ENCODE results near the gene ANK3. TPM values are rescaled to one million over a fixed set of nuclear protein-coding genes. Genes with fewer than 3 reads are reported as not detected.

The ANK3 gene
- total RNA-seq, 6 experiments from 2014 or later, result not detected

DNA sequence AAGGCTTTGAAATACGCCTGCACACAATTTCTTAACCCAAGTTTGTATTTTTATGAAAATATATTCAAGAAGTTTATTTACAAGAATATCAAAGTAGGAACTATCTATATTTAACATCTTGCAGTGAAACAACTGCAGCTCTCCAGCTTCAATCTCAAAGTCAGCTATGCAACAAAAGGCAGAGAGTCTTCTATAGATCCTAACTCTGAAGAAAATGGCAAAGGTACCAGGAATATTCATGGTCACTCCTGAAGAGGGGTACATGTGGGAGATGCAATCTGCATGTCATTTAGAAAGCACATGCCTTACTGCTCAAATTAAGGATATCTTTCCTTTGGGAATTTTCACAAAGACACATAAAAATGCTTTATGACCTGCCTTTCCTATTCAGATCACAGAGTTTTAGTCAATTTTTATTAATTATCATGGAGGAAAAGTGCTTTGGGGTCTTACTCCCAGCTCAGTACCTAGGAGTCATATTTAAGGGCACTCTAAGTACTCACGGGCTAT lies 1.5 kb downstream of the ANK3 start:
- Mint-ChIP-seq H3K27ac (no peak overlapping the region), H3K9me3 (no peaks in the 10 kb centered on the region), H3K36me3 (ENCODE audit: low read depth) (no peaks in the 10 kb centered on the region), H3K27me3 (ENCODE audit: insufficient read depth) (no peaks in the 10 kb centered on the region), H3K4me1 (ENCODE audit: low read depth) (peaks cover 52% of the 10 kb centered on the region), H3K4me3 (no peak overlapping the region)
- TF ChIP-seq CTCF (IDR thresholded peaks at IDR 0.05), result no peak
- DNase-seq, result no peak

GRCh38 chr10:60387531-60387930 lies 2.1 kb downstream of the ANK3 start:
- H3K4me1 Mint-ChIP-seq (ENCODE audit: low read depth), result peaks cover 56% of the 10 kb centered on the region
- H3K4me3 Mint-ChIP-seq, result no peak overlapping the region
- no peak for TF ChIP-seq CTCF (IDR thresholded peaks at IDR 0.05)
- H3K27ac Mint-ChIP-seq, result no peak overlapping the region
- H3K9me3 Mint-ChIP-seq, result no peaks in the 10 kb centered on the region
- no peaks in the 10 kb centered on the region for H3K36me3 Mint-ChIP-seq (ENCODE audit: low read depth)
- no peaks in the 10 kb centered on the region for H3K27me3 Mint-ChIP-seq (ENCODE audit: insufficient read depth)
- no peak for DNase-seq

GRCh38 chr10:60385399-60385738 lies 4.3 kb downstream of the ANK3 start:
- Mint-ChIP-seq H3K4me3 (peak overlapping the region; percentile 66), H3K9me3 (no peaks in the 10 kb centered on the region)

DNA sequence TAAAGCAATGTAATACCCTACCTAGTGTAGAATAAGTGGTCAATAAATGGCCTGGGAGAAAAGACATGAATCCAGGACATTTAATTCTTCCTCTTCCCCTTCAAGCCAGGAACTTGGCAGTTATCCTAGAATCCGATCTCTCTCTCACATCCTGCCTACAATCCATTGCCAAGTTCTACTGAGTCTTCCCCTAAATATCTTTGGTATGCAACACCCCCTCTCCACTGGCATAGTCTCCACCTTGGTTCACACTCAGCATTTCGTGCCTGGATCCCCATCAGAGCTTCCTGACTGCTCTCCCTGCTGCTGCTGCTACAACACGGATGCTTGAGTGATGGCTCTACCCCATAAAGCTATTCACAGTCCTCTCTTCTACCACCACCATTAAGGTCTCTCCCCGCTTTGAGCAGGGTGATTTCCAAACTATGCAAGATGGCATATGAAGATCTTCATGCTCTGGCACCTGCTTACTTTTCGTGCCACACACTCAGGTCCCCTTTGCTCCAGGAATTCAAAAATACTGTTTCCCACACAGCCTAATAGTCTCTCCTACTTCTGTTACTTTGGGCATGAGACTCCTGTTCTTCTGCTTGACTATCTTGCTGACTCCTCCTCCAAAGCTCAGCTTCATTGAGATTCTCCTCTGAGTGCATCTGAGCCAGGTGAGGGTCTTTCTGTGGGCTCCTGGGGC lies 4.8 kb downstream of the ANK3 start:
- no peaks in the 10 kb centered on the region for H3K36me3 Mint-ChIP-seq (ENCODE audit: low read depth)
- no peak for TF ChIP-seq CTCF (IDR thresholded peaks at IDR 0.05)
- no peaks in the 10 kb centered on the region for H3K27me3 Mint-ChIP-seq (ENCODE audit: insufficient read depth)
- H3K27ac Mint-ChIP-seq, result peak overlapping the region; percentile 78
- H3K9me3 Mint-ChIP-seq, result no peaks in the 10 kb centered on the region
- H3K4me1 Mint-ChIP-seq (ENCODE audit: low read depth), result peaks cover 48% of the 10 kb centered on the region
- H3K4me3 Mint-ChIP-seq, result peak overlapping the region; percentile 66
- DNase-seq, result peak; percentile 96

More at GRCh38 chr10:60385399-60385738, 4.3 kb downstream of the ANK3 start:
- TF ChIP-seq CTCF (IDR thresholded peaks at IDR 0.05), result no peak
- Mint-ChIP-seq H3K4me1 (ENCODE audit: low read depth) (peaks cover 53% of the 10 kb centered on the region), H3K27ac (peak overlapping the region; percentile 78), H3K36me3 (ENCODE audit: low read depth) (no peaks in the 10 kb centered on the region), H3K27me3 (ENCODE audit: insufficient read depth) (no peaks in the 10 kb centered on the region)
- DNase-seq, result no peak

DNA sequence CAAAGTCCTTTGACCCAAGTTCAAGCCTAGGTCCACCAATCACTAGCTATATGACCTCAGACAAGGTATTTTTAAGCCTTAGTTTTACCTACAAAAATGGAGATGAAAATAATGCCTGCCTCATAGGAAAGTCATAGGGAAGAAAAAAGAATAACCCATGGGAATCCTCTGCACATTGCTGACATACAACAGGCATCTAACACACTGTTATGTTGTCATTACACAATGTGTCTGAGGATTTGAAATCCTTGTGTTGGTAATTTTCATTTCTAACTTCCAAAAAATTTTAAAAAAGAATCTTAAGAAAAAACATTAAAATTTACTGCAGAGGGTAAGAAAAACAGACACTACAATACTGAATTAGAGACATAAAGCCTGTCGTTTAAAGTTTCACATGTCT lies 5.7 kb downstream of the ANK3 start:
- Mint-ChIP-seq H3K27me3 (ENCODE audit: insufficient read depth) (no peaks in the 10 kb centered on the region), H3K9me3 (no peaks in the 10 kb centered on the region), H3K36me3 (ENCODE audit: low read depth) (no peaks in the 10 kb centered on the region), H3K27ac (peak overlapping the region; percentile 78; the same call in 1 of the 2 replicates), H3K4me3 (no peak overlapping the region), H3K4me1 (ENCODE audit: low read depth) (peaks cover 45% of the 10 kb centered on the region)
- DNase-seq, result no peak
- TF ChIP-seq CTCF (IDR thresholded peaks at IDR 0.05), result no peak
